GM21619 (cell line): ENCODE data around the gene TMEM239.
"Not testable (repeated sequence)": the region's sequence is repeated elsewhere in the genome, so short reads cannot be mapped to it uniquely, and the experiment has no call there.

Experiments used
- ATAC-seq: cut with Tn5 transposase; IDR thresholded peaks from one replicate; pipeline ENCODE4 v1.9.1; 2021; ENCODE audit not compliant: unreplicated experiment

TMEM239 gene

DNA sequence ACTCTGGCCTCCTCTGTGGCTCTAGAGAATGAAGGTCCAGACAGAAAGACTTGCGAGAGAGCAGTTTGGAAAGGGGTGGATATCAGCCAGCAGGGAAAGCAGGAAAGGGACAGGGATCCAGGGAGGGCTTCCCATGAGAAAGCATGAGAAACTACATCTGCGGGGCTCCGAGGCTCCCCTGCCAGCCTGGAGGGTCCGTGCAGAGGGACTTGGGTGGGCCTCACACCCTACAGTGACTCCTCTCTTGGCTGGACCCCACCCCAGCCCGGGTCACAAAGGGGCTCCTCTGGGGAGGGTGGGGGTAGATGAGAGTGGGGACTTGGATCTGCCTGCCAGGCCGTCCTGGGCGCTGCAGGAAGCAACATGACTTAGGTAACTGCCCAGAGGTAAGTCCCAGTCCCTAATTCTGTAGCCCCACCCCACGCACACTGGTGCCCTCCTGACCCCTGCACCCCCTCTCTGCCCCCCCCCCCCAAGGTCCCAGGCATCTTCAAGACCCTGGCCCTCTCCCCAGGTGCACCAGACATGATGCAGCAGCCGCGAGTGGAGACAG, at the start of gene TMEM239:
Gene TMEM239, plus strand, starts transcription at position 335 of the 553 bp plus-strand sequence. Its CDS starts 191 bp downstream, at position 526.
- no peak for ATAC-seq

- ATAC-seq, result no peak
These were observed 48.2 kb upstream of the TMEM239 start for GRCh38 chr20:2767768-2768631.

DNA sequence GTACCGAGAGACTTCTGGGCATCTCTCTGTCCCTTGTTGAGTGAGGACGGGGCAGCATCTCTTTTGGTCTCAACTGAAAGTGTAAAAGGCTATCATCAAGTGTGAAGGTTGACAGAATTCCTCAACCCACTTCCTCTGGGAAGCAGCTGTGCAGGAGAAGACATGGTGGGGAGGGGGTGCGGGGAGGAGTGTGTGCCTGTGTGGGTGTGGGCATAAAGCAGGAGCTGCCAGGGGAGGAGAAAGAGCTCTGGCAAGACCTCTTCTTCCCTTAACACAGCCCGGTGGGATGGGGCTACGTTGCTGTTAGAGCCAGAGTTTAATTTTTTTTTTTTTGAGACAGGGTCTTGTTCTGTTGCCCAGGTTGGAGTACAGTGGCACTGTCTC, 47.5 kb upstream of the TMEM239 start:
- no peak for ATAC-seq

GRCh38 chr20:2770091-2770490, 46.1 kb upstream of the TMEM239 start:
- ATAC-seq, result not testable (repeated sequence)

DNA sequence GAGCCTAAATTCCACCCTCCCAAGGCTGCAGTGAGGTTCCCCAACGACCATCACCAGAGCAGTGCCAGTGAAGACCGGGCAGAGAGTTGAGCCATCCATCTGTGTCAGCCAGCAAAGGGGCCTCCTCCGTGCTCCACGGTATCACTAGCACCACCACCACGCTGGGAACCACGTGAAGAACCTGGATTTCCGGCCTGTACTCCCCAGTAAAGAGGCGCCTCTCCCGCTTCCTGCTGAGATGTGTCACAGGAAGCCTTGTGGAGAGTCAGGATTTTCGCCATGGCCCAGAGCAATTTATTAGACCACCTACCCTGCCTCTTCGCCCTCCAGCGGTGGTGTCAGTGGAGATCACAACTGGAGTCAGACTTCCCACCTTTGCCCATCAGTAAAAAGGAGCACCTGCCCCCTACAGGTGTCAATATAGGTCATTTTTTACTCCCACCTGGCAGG, 44.5 kb upstream of the TMEM239 start:
- no peak for ATAC-seq

- ATAC-seq, result no peak
These were observed 42.4 kb upstream of the TMEM239 start for GRCh38 chr20:2773812-2774211.

GRCh38 chr20:2775139-2775538, 41.0 kb upstream of the TMEM239 start:
- ATAC-seq, result no peak

DNA sequence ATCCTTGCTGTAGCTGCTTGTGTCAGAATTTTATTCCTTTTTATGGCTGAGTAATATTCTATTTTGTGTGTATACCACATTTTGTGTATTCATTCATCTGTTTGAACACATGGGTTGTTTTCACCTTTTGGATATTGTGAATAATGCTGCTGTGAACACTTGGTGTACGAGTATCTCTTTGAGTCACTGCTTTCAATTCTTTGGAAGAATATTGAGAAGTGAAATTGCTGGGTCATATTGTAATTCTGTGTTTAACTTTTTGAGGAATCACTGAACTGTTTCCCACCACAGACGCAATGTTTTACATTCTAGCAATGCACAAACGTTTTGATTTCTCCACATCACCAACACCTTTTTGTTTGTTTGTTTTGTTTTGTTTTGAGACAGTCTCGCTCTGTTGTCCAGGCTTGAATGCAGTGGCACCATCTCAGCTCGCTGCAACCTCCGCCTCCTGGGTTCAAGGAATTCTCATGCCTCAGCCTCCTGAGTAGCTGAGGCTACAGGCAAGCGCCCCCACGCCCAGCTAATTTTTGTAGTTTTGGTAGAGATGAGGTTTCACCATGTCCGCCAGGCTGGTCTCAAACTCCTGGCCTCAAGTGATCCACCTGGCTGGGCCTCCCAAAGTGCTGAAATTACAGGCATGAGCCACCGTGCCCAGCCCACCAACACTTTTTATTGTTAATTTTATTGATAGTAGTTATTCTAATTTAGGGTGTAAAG, 37.4 kb upstream of the TMEM239 start:
- ATAC-seq, result no peak

DNA sequence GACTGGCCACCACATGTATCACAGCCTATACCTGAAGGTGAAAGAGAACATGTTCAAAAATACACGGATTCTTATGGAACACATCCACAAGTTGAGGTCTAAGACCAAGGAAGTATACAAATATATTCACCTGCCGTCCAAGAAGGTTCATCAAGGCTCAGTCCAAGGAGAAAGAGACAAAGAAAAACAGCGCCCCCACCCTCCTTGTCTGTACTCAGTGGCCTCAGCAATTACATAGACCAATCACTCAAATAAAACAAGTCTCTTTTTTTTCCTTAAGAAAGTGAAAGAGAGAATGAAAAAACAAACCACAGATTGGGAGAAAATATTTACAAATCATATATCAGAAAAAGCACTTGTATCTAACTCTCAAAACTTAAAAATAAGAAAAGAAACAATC, 35.2 kb upstream of the TMEM239 start:
- no peak for ATAC-seq

DNA sequence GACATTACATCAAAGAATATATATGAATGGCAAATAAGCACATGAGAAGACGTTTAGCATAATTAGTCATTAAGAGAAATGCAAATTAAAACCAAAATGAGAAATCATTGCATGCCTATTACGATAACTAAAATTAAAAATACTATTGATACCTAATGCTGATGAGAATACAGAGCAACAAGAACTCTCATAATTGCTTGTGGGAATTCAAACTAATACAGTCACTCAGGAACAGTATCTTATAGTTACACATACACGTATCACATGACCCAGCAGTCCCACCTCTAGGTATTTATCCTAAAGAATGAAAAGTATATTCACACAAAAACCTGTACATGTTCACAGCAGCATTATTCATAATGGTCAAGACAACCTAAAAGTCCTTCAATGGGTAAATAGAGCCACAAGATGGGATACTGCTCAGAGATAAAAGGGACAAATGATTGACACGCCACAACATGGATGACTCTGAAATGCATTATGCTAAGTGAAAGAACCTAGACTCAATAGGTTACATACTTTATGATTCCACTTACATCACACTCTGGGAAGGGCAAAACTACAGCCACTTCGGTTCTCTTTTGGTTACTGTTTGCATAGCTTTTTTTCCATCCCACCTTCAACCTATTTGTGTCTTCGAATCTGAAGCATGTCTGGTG, 32.1 kb upstream of the TMEM239 start:
- ATAC-seq, result no peak

DNA sequence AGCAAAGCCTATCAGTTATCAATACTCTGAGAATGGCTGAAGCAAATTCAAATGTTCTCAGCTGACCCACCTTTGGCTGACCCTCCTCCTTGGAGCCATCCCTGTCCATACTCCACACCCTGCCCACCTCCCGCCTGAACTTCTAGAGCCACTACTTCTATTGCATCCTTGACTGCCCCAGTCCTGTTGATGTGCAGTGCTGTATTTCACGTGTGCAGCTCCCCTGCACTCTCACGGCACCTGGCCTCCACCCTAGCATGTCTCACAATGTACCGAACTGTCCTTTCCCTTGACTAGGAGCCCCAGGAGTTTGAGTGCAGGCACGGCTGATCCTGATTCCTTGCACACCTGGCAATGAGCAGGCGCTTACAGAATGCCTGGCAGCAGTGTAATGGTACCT, 22.7 kb upstream of the TMEM239 start:
- no peak for ATAC-seq

- ATAC-seq, result no peak
These were observed 21.9 kb upstream of the TMEM239 start for GRCh38 chr20:2794202-2794748.

GRCh38 chr20:2794866-2795447, 21.2 kb upstream of the TMEM239 start:
- ATAC-seq, result no peak

DNA sequence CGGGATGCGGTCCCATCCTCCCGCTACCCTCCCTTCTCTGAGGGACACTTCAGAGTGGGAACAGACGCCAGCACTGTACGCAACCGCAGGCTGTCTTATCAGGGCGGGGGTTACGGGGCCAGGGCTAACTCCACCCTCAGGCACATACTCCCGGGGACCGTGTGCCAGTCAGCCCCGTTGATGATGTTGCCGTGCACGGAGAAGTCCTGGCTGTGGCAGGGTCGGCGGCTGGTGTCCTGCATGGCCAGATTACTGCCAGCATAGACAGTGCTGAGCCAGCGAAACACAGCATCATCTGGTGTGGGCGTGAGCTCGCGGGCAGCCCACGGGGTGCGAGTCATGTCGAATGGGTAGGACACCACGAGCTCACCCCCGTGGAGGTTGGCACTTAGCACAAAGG, 20.7 kb upstream of the TMEM239 start:
- no peak for ATAC-seq

- ATAC-seq, result no peak
These were observed 20.0 kb upstream of the TMEM239 start for GRCh38 chr20:2796011-2796660.

DNA sequence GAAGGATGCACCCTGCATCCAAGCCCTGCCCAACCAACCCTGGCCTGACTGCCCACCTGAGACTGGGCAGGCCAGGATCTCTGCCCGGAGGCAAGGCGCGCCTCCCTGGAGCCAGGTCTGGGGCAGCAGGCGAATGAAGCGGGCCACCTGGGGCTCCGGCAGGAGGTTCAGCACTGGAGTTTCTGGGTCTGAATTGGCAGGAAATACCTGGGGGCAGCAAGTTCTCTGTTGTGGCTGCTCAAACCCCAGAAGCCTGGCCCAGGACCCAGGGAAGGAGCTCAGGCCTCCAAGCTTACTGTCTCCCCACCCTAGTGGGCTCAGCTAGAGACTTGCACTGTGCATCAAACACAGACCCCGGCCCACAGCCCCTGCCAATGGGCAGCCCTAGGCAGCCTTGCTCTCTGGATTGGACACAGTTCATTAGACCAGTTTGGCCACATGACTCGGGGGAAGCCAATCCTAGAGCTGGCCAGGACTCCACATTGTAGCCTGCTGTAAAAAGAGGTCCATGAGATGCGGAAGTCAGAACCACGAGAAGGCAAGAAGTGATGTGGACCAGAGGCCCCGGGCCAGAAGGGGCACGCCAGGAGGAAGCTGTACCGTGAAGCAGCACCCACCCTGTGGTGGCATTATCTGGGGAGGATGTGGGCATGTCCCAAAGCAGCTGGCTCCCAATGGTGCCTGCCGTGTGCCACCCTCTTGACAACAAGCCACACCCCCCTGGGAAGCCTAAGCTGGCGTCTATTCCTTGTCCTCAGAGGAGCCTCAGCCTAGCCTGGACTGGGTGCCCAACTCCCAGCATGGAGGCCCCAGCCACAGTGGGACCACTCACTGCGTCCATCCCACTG, 18.8 kb upstream of the TMEM239 start:
- no peak for ATAC-seq

DNA sequence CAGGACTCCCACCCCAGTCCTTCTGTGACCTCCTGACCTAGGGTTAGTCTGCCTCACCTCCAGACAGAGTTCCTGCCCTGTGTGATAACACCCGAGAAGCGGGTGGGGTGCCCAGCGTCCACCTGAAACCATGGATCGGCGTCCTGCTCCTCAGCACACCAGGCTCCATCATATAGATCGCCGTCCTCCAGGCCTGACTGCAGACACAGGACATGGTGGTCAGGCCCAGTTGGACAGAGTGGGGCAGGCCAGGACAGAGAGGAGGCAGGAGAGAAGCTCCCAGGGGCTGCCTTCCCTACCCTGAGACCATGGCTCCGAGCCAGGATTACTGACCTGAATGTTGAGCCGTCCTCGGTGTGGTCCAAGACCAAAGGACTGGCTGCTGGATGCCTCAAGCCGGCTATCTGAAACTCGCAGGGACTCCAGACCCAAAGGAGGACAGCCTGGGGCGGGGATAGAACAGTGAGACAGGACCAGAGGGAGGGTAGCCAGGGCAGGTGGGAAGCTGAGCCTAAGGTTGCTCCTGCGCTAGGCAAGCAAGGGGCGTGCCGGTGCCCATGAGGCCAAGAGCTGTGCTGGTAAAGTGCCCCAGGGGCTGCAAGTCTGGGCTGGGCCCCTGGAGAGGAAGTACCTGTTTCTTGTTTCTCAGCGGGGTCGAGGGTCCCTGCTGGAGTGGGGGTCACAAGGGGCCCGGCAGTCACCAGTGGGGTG, 17.9 kb upstream of the TMEM239 start:
- no peak for ATAC-seq

DNA sequence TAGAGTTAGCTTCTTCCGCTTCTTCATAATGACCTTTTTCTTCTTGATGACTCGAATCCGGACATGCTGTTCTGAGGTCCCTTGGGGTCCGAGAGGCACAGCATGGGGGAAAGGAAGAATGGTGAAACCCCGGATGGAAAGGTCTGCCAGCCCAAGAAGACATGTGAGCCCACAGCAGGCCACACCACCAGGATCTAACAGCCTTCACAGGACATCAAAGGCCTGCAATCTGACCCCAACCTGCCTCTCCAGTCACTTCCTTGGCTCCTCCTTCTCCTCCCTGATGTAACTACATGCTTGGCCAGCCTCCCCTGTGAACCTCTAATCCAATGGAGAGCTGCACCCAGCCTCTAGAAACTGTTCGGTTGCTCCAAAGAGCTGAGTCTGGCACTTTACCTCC, 17.4 kb upstream of the TMEM239 start:
- no peak for ATAC-seq

DNA sequence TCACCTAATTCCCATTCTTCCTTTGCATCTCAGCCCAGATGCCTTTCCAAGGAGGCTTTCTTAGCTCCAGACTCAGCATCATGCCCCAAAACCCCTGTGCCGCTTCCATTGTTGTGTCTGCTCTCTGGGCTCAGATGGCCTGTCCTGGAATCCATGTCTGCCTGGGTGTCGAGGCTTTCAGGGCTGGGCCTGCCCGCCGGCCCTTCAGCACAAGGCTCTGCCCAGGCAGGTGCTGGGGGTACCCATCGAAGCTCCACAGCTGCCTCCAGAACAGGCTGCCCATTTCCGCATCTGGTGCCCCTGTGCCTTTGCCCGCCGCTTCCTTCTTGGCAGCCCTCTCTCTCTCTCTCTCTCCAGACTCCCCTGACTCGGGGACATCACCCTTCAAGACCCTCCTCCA, 16.9 kb upstream of the TMEM239 start:
- ATAC-seq, result no peak
